CD4-positive, alpha-beta T cell treated with Interleukin-4 for 1 hour (primary cell): ENCODE measurements around the gene TNFRSF18.

Source experiments
- DNase-seq, 2 donors: peaks; one replicate each; pipeline ENCODE4 v3.0.0-alpha.2; 2020 to 2022

TNFRSF18 gene

GRCh38 chr1:1210726-1211540 is 4.5 kb upstream of the TNFRSF18 start:
- DNase-seq, result no peak

GRCh38 chr1:1208713-1209433 is 2.5 kb upstream of the TNFRSF18 start:
- peak; percentile 43 to 65 for DNase-seq

GRCh38 chr1:1207571-1207892 is 1.1 kb upstream of the TNFRSF18 start:
- no peak for DNase-seq

- no peak for DNase-seq
Observed at GRCh38 chr1:1206966-1207531, 657 bp upstream of the TNFRSF18 start.

GRCh38 chr1:1205769-1206375 is 520 bp downstream of the TNFRSF18 start:
- DNase-seq, result no peak

- no peak for DNase-seq
Observed at GRCh38 chr1:1204998-1205768, 1.2 kb downstream of the TNFRSF18 start.

- no peak for DNase-seq
Observed at GRCh38 chr1:1204425-1204920, 1.9 kb downstream of the TNFRSF18 start.

- no peak for DNase-seq
Observed at GRCh38 chr1:1203561-1204424, 2.6 kb downstream of the TNFRSF18 start.

GRCh38 chr1:1202831-1203560 is 3.4 kb downstream of the TNFRSF18 start:
- no peak for DNase-seq

- DNase-seq, result peak; percentile 88 to 91
Observed at GRCh38 chr1:1200876-1201810, 5.2 kb downstream of the TNFRSF18 start.

GRCh38 chr1:1199961-1200875 is 6.2 kb downstream of the TNFRSF18 start:
- no peak for DNase-seq

- no peak for DNase-seq
Observed at GRCh38 chr1:1199141-1199960, 7.0 kb downstream of the TNFRSF18 start.

GRCh38 chr1:1198423-1199140 is 7.8 kb downstream of the TNFRSF18 start:
- no peak for DNase-seq

- no peak for DNase-seq
Observed at GRCh38 chr1:1197551-1198422, 8.6 kb downstream of the TNFRSF18 start.

- no peak for DNase-seq
Observed at GRCh38 chr1:1197188-1197500, 9.2 kb downstream of the TNFRSF18 start.
